Neural cell (in vitro differentiated cells): Measurements from ENCODE around the gene BGN. TPM values are rescaled to one million over a fixed set of nuclear protein-coding genes. Genes with fewer than 3 reads are reported as not detected.

Source experiments
- H2AFZ ChIP-seq: fragments of 200-600, 300-800 bp; sonication (generic), shearing (Covaris generic); 2 replicates; pipeline ENCODE4 v1.6.0; 2014; ENCODE audit warnings: low read depth, mild to moderate bottlenecking, antibody characterized with exemption, low read length, moderate library complexity
- H3F3A ChIP-seq: fragments of 200-600 bp; shearing (Covaris generic); 2 replicates; pipeline ENCODE4 v1.6.1; 2016; ENCODE audit warnings: mild to moderate bottlenecking, moderate library complexity, mixed read lengths, antibody characterized with exemption, low read length; ENCODE audit not compliant: insufficient read depth, poor library complexity, severe bottlenecking
- H3K27ac ChIP-seq: fragments of 200-600, 300-800 bp; sonication (generic), shearing (Covaris generic); 2 replicates; pipeline ENCODE4 v1.5.1; 2014; ENCODE audit warnings: mild to moderate bottlenecking, low read length, moderate library complexity
- H3K27me3 ChIP-seq: fragments of 300-800, 200-600 bp; sonication (generic), shearing (Covaris generic); 2 replicates; pipeline ENCODE4 v1.6.0; 2014; ENCODE audit warnings: mild to moderate bottlenecking, low read depth, low read length, moderate library complexity; ENCODE audit not compliant: insufficient read depth
- H3K36me3 ChIP-seq: fragments of 300-800, 200-600 bp; sonication (generic), shearing (Covaris generic); 2 replicates; pipeline ENCODE4 v1.5.1; 2014; ENCODE audit warnings: mild to moderate bottlenecking, antibody characterized with exemption, low read length, moderate library complexity; ENCODE audit not compliant: insufficient read depth
- H3K4me2 ChIP-seq: fragments of 300-800, 200-600 bp; sonication (generic), shearing (Covaris generic); 2 replicates; pipeline ENCODE4 v1.6.0; 2014; ENCODE audit warnings: mild to moderate bottlenecking, low read length
- H3K4me3 ChIP-seq: fragments of 300-800, 200-600 bp; sonication (generic), shearing (Covaris generic); 2 replicates; pipeline ENCODE4 v1.5.1; 2014; ENCODE audit warnings: mild to moderate bottlenecking, low read length, moderate library complexity
- H3K79me2 ChIP-seq: fragments of 200-600 bp; shearing (Covaris generic); replicated peaks from 2 replicates; pipeline ENCODE4 v1.6.0; 2014; ENCODE audit warnings: mild to moderate bottlenecking, low read length, moderate library complexity; ENCODE audit not compliant: insufficient read depth
- H3K9ac ChIP-seq: fragments of 300-800, 200-600 bp; sonication (generic), shearing (Covaris generic); 2 replicates; pipeline ENCODE4 v1.6.1; 2016; ENCODE audit warnings: mild to moderate bottlenecking, low read length, mixed read lengths
- H3K9me2 ChIP-seq: fragments of 200-600 bp; shearing (Covaris generic); 2 replicates; pipeline ENCODE4 v1.6.1; 2016; ENCODE audit warnings: mild to moderate bottlenecking, low read length, mixed read lengths; ENCODE audit not compliant: insufficient read depth
- H3K9me3 ChIP-seq: fragments of 200-600, 300-800 bp; sonication (generic), shearing (Covaris generic); 2 replicates; pipeline ENCODE4 v1.6.1; 2016; ENCODE audit warnings: mild to moderate bottlenecking, mixed run types, low read length, moderate library complexity, mixed read lengths
- H4K20me1 ChIP-seq: fragments of 200-600 bp; shearing (Covaris generic); 2 replicates; pipeline ENCODE4 v1.6.1; 2016; ENCODE audit warnings: mild to moderate bottlenecking, mixed run types; ENCODE audit not compliant: insufficient read depth
- CTCF ChIP-seq: fragments of 450-650 bp; IDR thresholded peaks from 2 replicates; pipeline ENCODE4 v1.5.1; 2014; ENCODE audit warnings: antibody characterized with exemption, mild to moderate bottlenecking, moderate library complexity; ENCODE audit not compliant: poor library complexity, severe bottlenecking
- EP300 ChIP-seq: fragments of 450-650 bp; conservative IDR thresholded peaks from 2 replicates; pipeline ENCODE4 v1.6.1; 2014; ENCODE audit warnings: antibody characterized with exemption, mild to moderate bottlenecking, moderate library complexity; ENCODE audit not compliant: poor library complexity, severe bottlenecking
- EZH2 ChIP-seq: fragments of 200-600, 300-800 bp; shearing (Covaris generic), sonication (generic); IDR thresholded peaks from 2 replicates; pipeline ENCODE4 v1.6.1; 2014; ENCODE audit warnings: antibody characterized with exemption, low read length, borderline replicate concordance, mild to moderate bottlenecking; ENCODE audit not compliant: insufficient read depth, poor library complexity, severe bottlenecking
- MXI1 ChIP-seq: fragments of 450-650 bp; conservative IDR thresholded peaks from 2 replicates; pipeline ENCODE4 v1.6.1; 2014; ENCODE audit warnings: antibody characterized with exemption, mild to moderate bottlenecking; ENCODE audit not compliant: poor library complexity, severe bottlenecking
- POLR2AphosphoS5 ChIP-seq: IDR thresholded peaks from 2 replicates; pipeline ENCODE4 v1.6.1; 2012
- RAD21 ChIP-seq: fragments of 450-650 bp; conservative IDR thresholded peaks from 2 replicates; pipeline ENCODE4 v1.6.1; 2014; ENCODE audit warnings: antibody characterized with exemption, mild to moderate bottlenecking, moderate library complexity
- SMC3 ChIP-seq: fragments of 450-650 bp; conservative IDR thresholded peaks from 2 replicates; pipeline ENCODE4 v1.6.1; 2014; ENCODE audit warnings: antibody characterized with exemption, mild to moderate bottlenecking, moderate library complexity; ENCODE audit not compliant: poor library complexity
- TAF1 ChIP-seq: IDR thresholded peaks from 2 replicates; pipeline ENCODE4 v1.6.1; 2012; ENCODE audit warnings: low read depth
- polyA plus RNA-seq: library from polyadenylated mRNA; depleted of rRNA; stranded (reverse); fragments of >200 nt; gene quantifications from 2 replicates; pipeline ENCODE4 v1.2.3, GENCODE V29; 2014
- TF ChIP-seq, protein P1 (sequence below): IDR thresholded peaks from 2 replicates; pipeline ENCODE4 v1.6.1; 2012; ENCODE audit warnings: borderline replicate concordance

BGN gene
- polyA plus RNA-seq, 1 donor from 2014 or later: not detected

DNA sequence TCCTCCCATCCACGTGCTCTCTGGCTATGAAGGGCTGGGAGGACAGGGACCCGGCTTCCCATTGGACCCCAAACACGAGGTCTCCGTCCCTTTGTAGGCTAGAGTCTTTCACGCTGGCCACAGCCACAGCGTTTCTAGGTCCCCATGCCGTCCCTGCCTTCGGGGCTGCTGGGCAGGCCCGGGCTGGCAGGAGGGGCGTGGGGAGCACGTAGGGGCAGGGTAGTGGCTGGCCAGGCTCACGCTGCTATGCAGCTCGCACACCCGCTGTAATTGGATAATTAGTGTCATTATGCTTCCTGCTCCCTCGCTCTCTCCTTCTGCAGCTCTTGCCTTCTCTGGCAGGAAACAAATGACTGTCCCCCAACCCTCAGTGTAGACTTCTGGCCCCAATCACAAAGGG lies 32.4 kb downstream of the BGN start:
- Histone ChIP-seq H3K9ac (no peak overlapping the region), H3K79me2 (no peaks in the 10 kb centered on the region), H3F3A (no peaks in the 10 kb centered on the region), H3K9me3 (no peaks in the 10 kb centered on the region), H2AFZ (no peak overlapping the region), H3K27ac (no peak overlapping the region), H3K9me2 (no peaks in the 10 kb centered on the region), H4K20me1 (no peaks in the 10 kb centered on the region), H3K27me3 (no peaks in the 10 kb centered on the region), H3K4me3 (no peak overlapping the region), H3K4me2 (no peak overlapping the region), H3K36me3 (no peaks in the 10 kb centered on the region)
- TF ChIP-seq RAD21 (no peak), EP300 (no peak), SMC3 (no peak), POLR2AphosphoS5 (no peak), CTCF (no peak), EZH2 (no peak)
- TF ChIP-seq, protein P1, sequence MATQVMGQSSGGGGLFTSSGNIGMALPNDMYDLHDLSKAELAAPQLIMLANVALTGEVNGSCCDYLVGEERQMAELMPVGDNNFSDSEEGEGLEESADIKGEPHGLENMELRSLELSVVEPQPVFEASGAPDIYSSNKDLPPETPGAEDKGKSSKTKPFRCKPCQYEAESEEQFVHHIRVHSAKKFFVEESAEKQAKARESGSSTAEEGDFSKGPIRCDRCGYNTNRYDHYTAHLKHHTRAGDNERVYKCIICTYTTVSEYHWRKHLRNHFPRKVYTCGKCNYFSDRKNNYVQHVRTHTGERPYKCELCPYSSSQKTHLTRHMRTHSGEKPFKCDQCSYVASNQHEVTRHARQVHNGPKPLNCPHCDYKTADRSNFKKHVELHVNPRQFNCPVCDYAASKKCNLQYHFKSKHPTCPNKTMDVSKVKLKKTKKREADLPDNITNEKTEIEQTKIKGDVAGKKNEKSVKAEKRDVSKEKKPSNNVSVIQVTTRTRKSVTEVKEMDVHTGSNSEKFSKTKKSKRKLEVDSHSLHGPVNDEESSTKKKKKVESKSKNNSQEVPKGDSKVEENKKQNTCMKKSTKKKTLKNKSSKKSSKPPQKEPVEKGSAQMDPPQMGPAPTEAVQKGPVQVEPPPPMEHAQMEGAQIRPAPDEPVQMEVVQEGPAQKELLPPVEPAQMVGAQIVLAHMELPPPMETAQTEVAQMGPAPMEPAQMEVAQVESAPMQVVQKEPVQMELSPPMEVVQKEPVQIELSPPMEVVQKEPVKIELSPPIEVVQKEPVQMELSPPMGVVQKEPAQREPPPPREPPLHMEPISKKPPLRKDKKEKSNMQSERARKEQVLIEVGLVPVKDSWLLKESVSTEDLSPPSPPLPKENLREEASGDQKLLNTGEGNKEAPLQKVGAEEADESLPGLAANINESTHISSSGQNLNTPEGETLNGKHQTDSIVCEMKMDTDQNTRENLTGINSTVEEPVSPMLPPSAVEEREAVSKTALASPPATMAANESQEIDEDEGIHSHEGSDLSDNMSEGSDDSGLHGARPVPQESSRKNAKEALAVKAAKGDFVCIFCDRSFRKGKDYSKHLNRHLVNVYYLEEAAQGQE: no peak

GRCh38 chrX:153530411-153531129 lies 35.8 kb downstream of the BGN start:
- no peaks in the 10 kb centered on the region for H3K36me3 ChIP-seq
- no peaks in the 10 kb centered on the region for H3K27me3 ChIP-seq
- no peak overlapping the region for H3K4me3 ChIP-seq
- H3K9me2 ChIP-seq: no peaks in the 10 kb centered on the region
- H3K4me2 ChIP-seq: no peak overlapping the region
- no peak for TF ChIP-seq EZH2
- TF ChIP-seq, protein P1: no peak
- no peak for TF ChIP-seq RAD21
- no peak for TF ChIP-seq TAF1
- no peak for TF ChIP-seq CTCF
- no peak for TF ChIP-seq SMC3
- TF ChIP-seq EP300: no peak
- no peak for TF ChIP-seq MXI1
- no peak for TF ChIP-seq POLR2AphosphoS5
- no peaks in the 10 kb centered on the region for H3K79me2 ChIP-seq
- H3K9ac ChIP-seq: peak overlapping the region; percentile 31
- no peak overlapping the region for H2AFZ ChIP-seq
- H3F3A ChIP-seq: no peaks in the 10 kb centered on the region
- no peaks in the 10 kb centered on the region for H3K9me3 ChIP-seq
- no peaks in the 10 kb centered on the region for H4K20me1 ChIP-seq
- no peak overlapping the region for H3K27ac ChIP-seq
